HG03280 (cell line): ENCODE measurements around the gene SUN2.
A peak's percentile ranks its signal among the peaks of the same experiment; 100 is the strongest.
"Not testable (repeated sequence)": the region's sequence is repeated elsewhere in the genome, so short reads cannot be mapped to it uniquely, and the experiment has no call there.

Experiments
- ATAC-seq: cut with Tn5 transposase; IDR thresholded peaks from one replicate; pipeline ENCODE4 v1.9.1; 2021; ENCODE audit warnings: mild to moderate bottlenecking, moderate library complexity; ENCODE audit not compliant: unreplicated experiment

The SUN2 gene

GRCh38 chr22:38755911-38756532, at the start of gene SUN2:
Gene SUN2, minus strand, starts transcription at chr22:38755998. Its CDS starts 3,370 bp downstream, at chr22:38752628.
- peak; percentile 72 for ATAC-seq

GRCh38 chr22:38805041-38805593, 49.3 kb upstream of the SUN2 start:
- not testable (repeated sequence) for ATAC-seq

GRCh38 chr22:38802671-38803121, 46.9 kb upstream of the SUN2 start:
- no peak for ATAC-seq

GRCh38 chr22:38799265-38800002, 43.6 kb upstream of the SUN2 start:
- ATAC-seq, result no peak

GRCh38 chr22:38798496-38798895, 42.7 kb upstream of the SUN2 start:
- no peak for ATAC-seq

GRCh38 chr22:38796262-38796957, 40.6 kb upstream of the SUN2 start:
- ATAC-seq, result no peak

GRCh38 chr22:38795569-38795968, 39.8 kb upstream of the SUN2 start:
- ATAC-seq, result no peak

- ATAC-seq, result peak; percentile 98
These were observed 38.1 kb upstream of the SUN2 start, which contains the start of gene DNAL4 for GRCh38 chr22:38793721-38794466. Gene DNAL4, minus strand, starts transcription at chr22:38794143. Its CDS starts 11,412 bp downstream, at chr22:38782731.

GRCh38 chr22:38793317-38793716, 37.5 kb upstream of the SUN2 start:
- ATAC-seq, result no peak

- ATAC-seq, result no peak
These were observed 37.0 kb upstream of the SUN2 start for GRCh38 chr22:38792833-38793232.

GRCh38 chr22:38789606-38790005, 33.8 kb upstream of the SUN2 start:
- ATAC-seq, result no peak

- no peak for ATAC-seq
These were observed 33.0 kb upstream of the SUN2 start for GRCh38 chr22:38788846-38789245.

GRCh38 chr22:38788021-38788816, 32.4 kb upstream of the SUN2 start:
- no peak for ATAC-seq

- ATAC-seq, result no peak
These were observed 30.8 kb upstream of the SUN2 start for GRCh38 chr22:38786631-38787030.

- ATAC-seq, result no peak
These were observed 29.1 kb upstream of the SUN2 start for GRCh38 chr22:38784856-38785255.

GRCh38 chr22:38784035-38784434, 28.2 kb upstream of the SUN2 start:
- ATAC-seq, result no peak

GRCh38 chr22:38783095-38783615, 27.4 kb upstream of the SUN2 start:
- no peak for ATAC-seq

GRCh38 chr22:38782402-38783094, 26.8 kb upstream of the SUN2 start:
- ATAC-seq, result no peak

GRCh38 chr22:38781033-38781432, 25.2 kb upstream of the SUN2 start:
- no peak for ATAC-seq
